OCI-LY1 (cell line): ENCODE data around the gene CHMP5.

ENCODE experiments used
- H2AFZ ChIP-seq: fragments of 200-600 bp; sonication (generic), shearing (Covaris generic); 2 replicates; pipeline ENCODE4 v1.6.0; 2014; ENCODE audit warnings: antibody characterized with exemption, mild to moderate bottlenecking, low read length
- H3F3A ChIP-seq: fragments of 200-600 bp; sonication (generic), shearing (Covaris generic); 2 replicates; pipeline ENCODE4 v1.6.0; 2014; ENCODE audit warnings: mild to moderate bottlenecking, antibody characterized with exemption, low read length, moderate library complexity; ENCODE audit not compliant: insufficient read depth
- H3K27ac ChIP-seq: fragments of 200-600 bp; sonication (generic); 2 replicates; pipeline ENCODE4 v1.5.1; 2014; ENCODE audit warnings: low read length, mixed run types, mild to moderate bottlenecking, low read depth; ENCODE audit not compliant: poor library complexity, severe bottlenecking
- H3K27me3 ChIP-seq: fragments of 200-600 bp; sonication (generic); 2 replicates; pipeline ENCODE4 v1.6.0; 2014; ENCODE audit warnings: antibody characterized with exemption, mild to moderate bottlenecking, low read length, moderate library complexity; ENCODE audit not compliant: insufficient read depth
- H3K36me3 ChIP-seq: fragments of 200-600 bp; sonication (generic); 2 replicates; pipeline ENCODE4 v1.6.1; 2014; ENCODE audit warnings: mild to moderate bottlenecking, antibody characterized with exemption, low read length, moderate library complexity, mixed read lengths; ENCODE audit not compliant: insufficient read depth
- H3K4me1 ChIP-seq: fragments of 200-600 bp; sonication (generic); 2 replicates; pipeline ENCODE4 v1.5.1; 2014; ENCODE audit warnings: mild to moderate bottlenecking, low read length, moderate library complexity; ENCODE audit not compliant: insufficient read depth, severe bottlenecking
- H3K4me2 ChIP-seq: fragments of 200-600 bp; sonication (generic), shearing (Covaris generic); 2 replicates; pipeline ENCODE4 v1.6.1; 2014; ENCODE audit warnings: low read length
- H3K4me3 ChIP-seq: fragments of 200-600 bp; sonication (generic); 2 replicates; pipeline ENCODE4 v1.5.1; 2014; ENCODE audit warnings: low read length, low read depth, mild to moderate bottlenecking, mixed read lengths; ENCODE audit not compliant: poor library complexity, severe bottlenecking
- H3K79me2 ChIP-seq: fragments of 200-600 bp; shearing (Covaris generic); 2 replicates; pipeline ENCODE4 v1.6.1; 2016; ENCODE audit warnings: mixed run types, low read length, mixed read lengths; ENCODE audit not compliant: insufficient read depth
- H3K9ac ChIP-seq: fragments of 200-600 bp; sonication (generic), shearing (Covaris generic); 2 replicates; pipeline ENCODE4 v1.6.1; 2014; ENCODE audit warnings: mild to moderate bottlenecking, low read length, mixed read lengths
- H3K9me2 ChIP-seq: fragments of 200-600 bp; sonication (generic), shearing (Covaris generic); 2 replicates; pipeline ENCODE4 v1.6.1; 2014; ENCODE audit warnings: low read depth, mild to moderate bottlenecking, low read length, mixed read lengths
- H3K9me3 ChIP-seq: fragments of 200-600 bp; shearing (Covaris generic); 2 replicates; pipeline ENCODE4 v1.6.1; 2014; ENCODE audit warnings: low read length, mixed read lengths
- H4K20me1 ChIP-seq: fragments of 200-600 bp; sonication (generic), shearing (Covaris generic); 2 replicates; pipeline ENCODE4 v1.6.0; 2016; ENCODE audit warnings: mild to moderate bottlenecking, low read length; ENCODE audit not compliant: insufficient read depth
- EZH2 ChIP-seq: fragments of 200-600 bp; sonication (generic), shearing (Covaris generic); IDR thresholded peaks from 2 replicates; pipeline ENCODE4 v1.8.0; 2017; ENCODE audit warnings: borderline replicate concordance, mixed run types, mild to moderate bottlenecking, antibody characterized with exemption, low read length, moderate library complexity, mixed read lengths
- TF ChIP-seq, protein P1 (sequence below): fragments of 200-600 bp; sonication (generic), shearing (Covaris generic); IDR thresholded peaks from 2 replicates; pipeline ENCODE4 v1.5.1; 2017; ENCODE audit warnings: mild to moderate bottlenecking, antibody characterized with exemption, low read length, moderate library complexity, mixed read lengths

The CHMP5 gene

DNA sequence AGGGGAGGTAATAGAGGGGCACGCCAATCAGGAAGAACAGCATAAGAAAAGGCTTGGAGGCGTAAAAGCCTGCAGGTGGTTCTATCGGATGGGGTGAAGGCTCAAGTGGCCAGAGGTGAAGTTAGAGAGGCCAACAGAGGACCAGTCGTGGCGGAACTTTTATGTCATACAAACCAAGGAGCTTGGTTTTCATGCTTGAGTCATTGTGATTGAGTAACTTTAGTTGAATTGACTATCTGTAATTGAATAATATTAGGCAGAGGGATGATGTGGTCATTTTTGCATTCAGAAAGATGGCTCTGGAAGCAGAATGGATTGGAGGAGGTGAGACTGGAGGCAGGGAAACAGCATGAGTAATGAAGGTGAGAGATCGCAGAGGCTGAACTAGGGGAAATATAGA lies 32.0 kb upstream of the CHMP5 start:
- TF ChIP-seq, protein P1, sequence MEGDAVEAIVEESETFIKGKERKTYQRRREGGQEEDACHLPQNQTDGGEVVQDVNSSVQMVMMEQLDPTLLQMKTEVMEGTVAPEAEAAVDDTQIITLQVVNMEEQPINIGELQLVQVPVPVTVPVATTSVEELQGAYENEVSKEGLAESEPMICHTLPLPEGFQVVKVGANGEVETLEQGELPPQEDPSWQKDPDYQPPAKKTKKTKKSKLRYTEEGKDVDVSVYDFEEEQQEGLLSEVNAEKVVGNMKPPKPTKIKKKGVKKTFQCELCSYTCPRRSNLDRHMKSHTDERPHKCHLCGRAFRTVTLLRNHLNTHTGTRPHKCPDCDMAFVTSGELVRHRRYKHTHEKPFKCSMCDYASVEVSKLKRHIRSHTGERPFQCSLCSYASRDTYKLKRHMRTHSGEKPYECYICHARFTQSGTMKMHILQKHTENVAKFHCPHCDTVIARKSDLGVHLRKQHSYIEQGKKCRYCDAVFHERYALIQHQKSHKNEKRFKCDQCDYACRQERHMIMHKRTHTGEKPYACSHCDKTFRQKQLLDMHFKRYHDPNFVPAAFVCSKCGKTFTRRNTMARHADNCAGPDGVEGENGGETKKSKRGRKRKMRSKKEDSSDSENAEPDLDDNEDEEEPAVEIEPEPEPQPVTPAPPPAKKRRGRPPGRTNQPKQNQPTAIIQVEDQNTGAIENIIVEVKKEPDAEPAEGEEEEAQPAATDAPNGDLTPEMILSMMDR: no peak
- TF ChIP-seq EZH2: no peak
- Histone ChIP-seq H3K9me2 (no peaks in the 10 kb centered on the region), H3K27me3 (no peaks in the 10 kb centered on the region; the same call in none of the 2 replicates), H3K79me2 (no peaks in the 10 kb centered on the region), H3K9ac (no peak overlapping the region), H4K20me1 (no peaks in the 10 kb centered on the region), H3K36me3 (no peaks in the 10 kb centered on the region), H3K4me3 (no peak overlapping the region), H2AFZ (no peak overlapping the region), H3K27ac (no peak overlapping the region), H3K9me3 (no peaks in the 10 kb centered on the region), H3K4me2 (no peak overlapping the region), H3K4me1 (no peaks in the 10 kb centered on the region), H3F3A (no peaks in the 10 kb centered on the region)

DNA sequence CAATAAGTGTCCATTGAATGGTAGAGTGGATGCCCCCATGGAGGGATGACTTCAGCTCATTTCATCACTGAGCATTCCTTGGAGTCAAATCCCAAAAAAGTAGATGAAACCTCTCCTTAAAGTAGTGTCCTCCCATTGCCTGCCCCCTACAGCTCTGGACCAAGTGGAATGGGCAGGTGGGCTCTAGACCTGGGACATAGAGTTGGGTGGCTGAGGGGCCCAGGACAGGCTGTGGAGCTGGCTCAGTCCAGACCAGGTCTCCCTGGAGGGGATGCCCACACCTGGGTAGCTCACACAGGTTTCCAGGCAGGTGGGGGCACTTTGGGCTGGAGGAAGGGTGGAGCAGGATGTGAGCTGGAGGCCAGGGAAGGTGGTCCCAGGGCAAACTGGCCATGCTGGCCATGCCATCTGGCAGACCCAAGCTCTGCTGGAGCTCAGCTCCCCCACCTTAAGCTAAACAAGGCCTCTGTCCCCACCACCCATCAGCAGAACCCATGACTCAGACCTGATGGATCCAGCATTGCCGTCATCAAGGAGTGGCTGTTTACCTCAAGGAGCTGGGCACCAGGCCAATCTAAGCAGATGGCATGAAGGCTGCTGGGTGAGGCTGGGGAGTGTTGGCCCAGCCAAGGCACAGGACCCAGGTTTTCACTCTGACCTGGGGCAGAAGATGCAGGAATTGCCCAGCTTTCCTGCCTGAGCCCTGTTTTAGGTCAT lies 31.1 kb upstream of the CHMP5 start:
- H3K27me3 ChIP-seq: no peaks in the 10 kb centered on the region; the same call in 1 of the 2 replicates
- H3K36me3 ChIP-seq: no peaks in the 10 kb centered on the region
- H3K9ac ChIP-seq: no peak overlapping the region
- H3K79me2 ChIP-seq: no peaks in the 10 kb centered on the region
- no peaks in the 10 kb centered on the region for H3K9me2 ChIP-seq
- H2AFZ ChIP-seq: no peak overlapping the region
- H3K4me2 ChIP-seq: no peak overlapping the region
- no peaks in the 10 kb centered on the region for H3K9me3 ChIP-seq
- H3K27ac ChIP-seq: no peak overlapping the region
- no peak overlapping the region for H3K4me3 ChIP-seq
- H3K4me1 ChIP-seq: no peaks in the 10 kb centered on the region
- TF ChIP-seq, protein P1: no peak
- no peak for TF ChIP-seq EZH2
- H3F3A ChIP-seq: no peaks in the 10 kb centered on the region
- H4K20me1 ChIP-seq: no peaks in the 10 kb centered on the region

DNA sequence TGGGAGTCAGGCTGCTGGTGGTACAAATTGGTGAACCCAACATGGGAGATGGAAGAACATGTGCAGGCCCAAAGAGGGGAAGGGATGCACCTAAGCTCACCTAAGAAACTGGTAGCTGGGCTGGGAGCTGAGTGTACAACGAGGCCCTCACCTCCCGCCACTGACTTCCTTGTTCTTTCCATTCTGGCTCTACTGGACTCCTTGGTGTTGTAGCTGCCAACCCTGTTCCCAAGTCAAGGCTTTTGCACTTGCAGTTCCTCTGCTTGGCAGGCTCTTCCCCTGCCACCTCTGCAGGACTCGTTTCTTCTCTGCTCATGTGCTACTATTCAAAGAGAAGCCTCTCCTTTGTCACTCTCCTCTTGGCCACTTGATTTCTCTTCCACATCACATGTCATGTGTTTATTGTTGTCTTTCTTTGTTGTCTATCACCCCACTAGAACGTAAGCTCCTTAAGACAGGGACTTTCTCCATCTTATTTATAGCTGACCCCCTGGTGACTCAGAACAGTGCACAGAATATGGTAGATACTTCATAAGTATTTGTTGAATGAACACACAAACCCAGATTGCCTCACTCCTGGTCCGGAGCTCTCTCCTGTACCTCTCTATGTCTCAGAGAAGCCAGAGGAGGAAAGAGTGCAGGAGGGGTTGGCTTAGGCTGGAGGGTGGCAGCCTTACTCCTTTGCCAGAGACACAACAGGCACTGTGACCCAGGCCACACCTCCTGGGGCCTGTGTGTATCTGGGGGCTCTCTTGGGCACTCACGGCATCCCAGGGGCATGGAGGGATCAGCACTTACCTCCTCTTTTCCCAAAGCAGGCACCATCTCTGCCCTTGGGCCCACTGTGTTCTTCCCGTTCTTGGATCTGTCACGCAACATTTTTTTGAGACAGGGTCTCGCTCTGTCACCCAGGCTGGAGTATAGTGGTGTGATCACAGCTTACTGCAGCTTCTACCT lies 30.1 kb upstream of the CHMP5 start:
- no peak overlapping the region for H3K4me2 ChIP-seq
- no peaks in the 10 kb centered on the region for H3F3A ChIP-seq
- no peaks in the 10 kb centered on the region; the same call in 1 of the 2 replicates for H3K27me3 ChIP-seq
- no peaks in the 10 kb centered on the region for H3K36me3 ChIP-seq
- no peak overlapping the region for H3K9ac ChIP-seq
- no peaks in the 10 kb centered on the region for H3K9me2 ChIP-seq
- no peaks in the 10 kb centered on the region for H3K4me1 ChIP-seq
- no peak overlapping the region for H3K27ac ChIP-seq
- no peaks in the 10 kb centered on the region for H4K20me1 ChIP-seq
- no peaks in the 10 kb centered on the region for H3K9me3 ChIP-seq
- H2AFZ ChIP-seq: no peak overlapping the region
- no peak overlapping the region for H3K4me3 ChIP-seq
- TF ChIP-seq EZH2: no peak
- TF ChIP-seq, protein P1: no peak
- H3K79me2 ChIP-seq: no peaks in the 10 kb centered on the region
